ENCODE results near the gene CLPTM1. TPM values are rescaled to one million over a fixed set of nuclear protein-coding genes. Genes with fewer than 3 reads are reported as not detected.

Gene CLPTM1
- total RNA-seq, 1 donor from 2014 or later: 17.9 TPM

- no peak overlapping the region for H3K4me3 ChIP-seq (ENCODE audit: low read depth, low read length)
- peaks cover 5% of the 10 kb centered on the region for H3K36me3 ChIP-seq (ENCODE audit: control insufficient read depth, insufficient read depth, low read length)
- no peaks in the 10 kb centered on the region for H3K27me3 ChIP-seq (ENCODE audit: control insufficient read depth, insufficient read depth, low read length)
- TF ChIP-seq, protein P1, sequence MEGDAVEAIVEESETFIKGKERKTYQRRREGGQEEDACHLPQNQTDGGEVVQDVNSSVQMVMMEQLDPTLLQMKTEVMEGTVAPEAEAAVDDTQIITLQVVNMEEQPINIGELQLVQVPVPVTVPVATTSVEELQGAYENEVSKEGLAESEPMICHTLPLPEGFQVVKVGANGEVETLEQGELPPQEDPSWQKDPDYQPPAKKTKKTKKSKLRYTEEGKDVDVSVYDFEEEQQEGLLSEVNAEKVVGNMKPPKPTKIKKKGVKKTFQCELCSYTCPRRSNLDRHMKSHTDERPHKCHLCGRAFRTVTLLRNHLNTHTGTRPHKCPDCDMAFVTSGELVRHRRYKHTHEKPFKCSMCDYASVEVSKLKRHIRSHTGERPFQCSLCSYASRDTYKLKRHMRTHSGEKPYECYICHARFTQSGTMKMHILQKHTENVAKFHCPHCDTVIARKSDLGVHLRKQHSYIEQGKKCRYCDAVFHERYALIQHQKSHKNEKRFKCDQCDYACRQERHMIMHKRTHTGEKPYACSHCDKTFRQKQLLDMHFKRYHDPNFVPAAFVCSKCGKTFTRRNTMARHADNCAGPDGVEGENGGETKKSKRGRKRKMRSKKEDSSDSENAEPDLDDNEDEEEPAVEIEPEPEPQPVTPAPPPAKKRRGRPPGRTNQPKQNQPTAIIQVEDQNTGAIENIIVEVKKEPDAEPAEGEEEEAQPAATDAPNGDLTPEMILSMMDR (IDR thresholded peaks at IDR 0.05; ENCODE audit: insufficient read depth, low read length, severe bottlenecking): no peak
- DNase-seq (ENCODE audit: low read depth): peak; percentile 8
- FAIRE-seq: peak; percentile 13
Measured at GRCh38 chr19:45019187-45019586, 64.0 kb downstream of the CLPTM1 start.

DNA sequence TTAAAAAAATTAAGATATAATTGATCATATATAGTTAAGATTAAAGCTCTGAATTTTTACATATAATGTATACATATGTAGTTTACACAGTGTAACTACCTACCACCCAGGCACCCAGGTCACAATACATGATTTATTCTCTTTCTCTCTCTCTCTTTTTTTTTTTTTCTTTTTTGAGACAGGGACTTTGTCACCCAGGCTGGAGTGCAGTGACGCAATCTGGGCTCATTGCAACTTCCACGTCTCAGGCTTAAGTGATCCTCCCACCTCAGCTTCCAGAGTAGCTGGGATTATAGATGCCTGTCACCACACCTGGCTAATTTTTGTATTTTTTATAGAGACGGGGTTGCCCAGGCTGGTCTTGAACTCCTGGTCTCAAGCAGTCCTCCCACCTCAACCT lies 64.9 kb downstream of the CLPTM1 start:
- no peaks in the 10 kb centered on the region for H3K27me3 ChIP-seq (ENCODE audit: control insufficient read depth, insufficient read depth, low read length)
- H3K36me3 ChIP-seq (ENCODE audit: control insufficient read depth, insufficient read depth, low read length): peaks cover 5% of the 10 kb centered on the region
- TF ChIP-seq, protein P1 (IDR thresholded peaks at IDR 0.05; ENCODE audit: insufficient read depth, low read length, severe bottlenecking): no peak
- no peak overlapping the region for H3K4me3 ChIP-seq (ENCODE audit: low read depth, low read length)
- DNase-seq (ENCODE audit: low read depth): no peak
- FAIRE-seq: no peak

- Histone ChIP-seq H3K27me3 (ENCODE audit: control insufficient read depth, insufficient read depth, low read length) (no peaks in the 10 kb centered on the region), H3K36me3 (ENCODE audit: control insufficient read depth, insufficient read depth, low read length) (peaks cover 2% of the 10 kb centered on the region), H3K4me3 (ENCODE audit: low read depth, low read length) (no peak overlapping the region)
- TF ChIP-seq, protein P1 (IDR thresholded peaks at IDR 0.05; ENCODE audit: insufficient read depth, low read length, severe bottlenecking): no peak
- no peak for DNase-seq (ENCODE audit: low read depth)
- no peak for FAIRE-seq
Measured at GRCh38 chr19:45021971-45022370, 66.8 kb downstream of the CLPTM1 start.

DNA sequence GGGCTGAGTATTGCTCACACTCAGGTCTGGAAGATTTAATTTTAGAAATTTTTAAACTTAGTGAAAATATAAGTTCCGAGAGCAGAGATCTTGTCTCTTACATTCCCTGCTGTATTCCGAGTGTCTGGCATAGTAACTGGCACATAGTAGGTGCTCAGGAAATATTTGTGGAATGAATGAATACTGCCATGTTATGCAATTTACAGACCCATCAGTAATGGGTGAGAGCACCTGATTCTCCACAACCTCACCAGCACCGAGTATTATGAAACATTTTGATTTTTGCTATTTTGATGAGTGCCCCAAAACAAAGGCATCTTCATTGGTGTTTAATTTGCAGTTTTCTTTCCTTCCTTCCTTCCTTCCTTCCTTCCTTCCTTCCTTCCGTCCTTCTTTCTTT lies 67.9 kb downstream of the CLPTM1 start:
- TF ChIP-seq, protein P1 (IDR thresholded peaks at IDR 0.05; ENCODE audit: insufficient read depth, low read length, severe bottlenecking): no peak
- Histone ChIP-seq H3K36me3 (ENCODE audit: control insufficient read depth, insufficient read depth, low read length) (peaks cover 2% of the 10 kb centered on the region), H3K4me3 (ENCODE audit: low read depth, low read length) (no peak overlapping the region), H3K27me3 (ENCODE audit: control insufficient read depth, insufficient read depth, low read length) (no peaks in the 10 kb centered on the region)
- DNase-seq (ENCODE audit: low read depth) (no peak), FAIRE-seq (no peak)

GRCh38 chr19:45025264-45025663 lies 70.1 kb downstream of the CLPTM1 start:
- FAIRE-seq: no peak
- H3K36me3 ChIP-seq (ENCODE audit: control insufficient read depth, insufficient read depth, low read length): peaks cover 3% of the 10 kb centered on the region
- TF ChIP-seq, protein P1 (IDR thresholded peaks at IDR 0.05; ENCODE audit: insufficient read depth, low read length, severe bottlenecking): no peak

GRCh38 chr19:45027371-45027770 lies 72.2 kb downstream of the CLPTM1 start:
- H3K36me3 ChIP-seq (ENCODE audit: control insufficient read depth, insufficient read depth, low read length): peaks cover 2% of the 10 kb centered on the region
- H3K27me3 ChIP-seq (ENCODE audit: control insufficient read depth, insufficient read depth, low read length): no peaks in the 10 kb centered on the region
- TF ChIP-seq, protein P1 (IDR thresholded peaks at IDR 0.05; ENCODE audit: insufficient read depth, low read length, severe bottlenecking): no peak
- no peak overlapping the region for H3K4me3 ChIP-seq (ENCODE audit: low read depth, low read length)
- DNase-seq (ENCODE audit: low read depth) (no peak), FAIRE-seq (no peak)

More at GRCh38 chr19:45025264-45025663, 70.1 kb downstream of the CLPTM1 start:
- Histone ChIP-seq H3K27me3 (ENCODE audit: control insufficient read depth, insufficient read depth, low read length) (no peaks in the 10 kb centered on the region), H3K4me3 (ENCODE audit: low read depth, low read length) (no peak overlapping the region)
- DNase-seq (ENCODE audit: low read depth): no peak
